ENCODE measurements around the gene CDA.

- no peak for TF ChIP-seq CTCF (IDR thresholded peaks at IDR 0.05)
- TF ChIP-seq EP300 (IDR thresholded peaks at IDR 0.05) = no peak
These were observed 27.3 kb downstream of the CDA start for GRCh38 chr1:20615946-20616846.
